Right cardiac atrium (tissue), 5 donors: Measurements from ENCODE around the gene FAM83B. TPM values are rescaled to one million over a fixed set of nuclear protein-coding genes. Genes with fewer than 3 reads are reported as not detected.

Experiments used
- ATAC-seq, 2 donors: fragments of 200-7000 bp; cut with Tn5 transposase; one replicate each; pipeline versions ENCODE4 v1.8.0 to v1.9.1; 2020; ENCODE audit warnings: moderate library complexity in 2 of 2, mild to moderate bottlenecking in 1 of 2
- DNase-seq, 3 donors: peaks; one replicate each; pipeline ENCODE4 v3.0.0-alpha.2; 2020
- H3K27ac ChIP-seq: one replicate; pipeline ENCODE4 v1.5.1; 2013; ENCODE audit warnings: mild to moderate bottlenecking, low read length, control low read depth, moderate library complexity
- H3K27me3 ChIP-seq: one replicate; pipeline ENCODE4 v1.6.1; 2013; ENCODE audit not compliant: control insufficient read depth, insufficient read depth
- H3K4me1 ChIP-seq: one replicate; pipeline ENCODE4 v1.6.1; 2013; ENCODE audit warnings: low read length; ENCODE audit not compliant: control insufficient read depth, insufficient read depth
- H3K4me3 ChIP-seq: one replicate; pipeline ENCODE4 v1.5.1; 2013; ENCODE audit warnings: low read length, control low read depth
- H3K9me3 ChIP-seq: one replicate; pipeline ENCODE4 v1.6.1; 2013; ENCODE audit warnings: low read length; ENCODE audit not compliant: control insufficient read depth
- WGBS: extraction: QIAGEN DNeasy Blood & Tissue Kit; methylation state at CpG from one replicate; pipeline ENCODE4 v1.1.7; 2013; 5-methylcytosine and 5-hydroxymethylcytosine counted together
- intact Hi-C, 4 donors: fragments of 100-400 bp; cut with DNase I; formaldehyde crosslinking; loops; one replicate each; pipeline versions ENCODE4 v1.11.0 to v1.14.0; 2022 to 2023
- polyA plus RNA-seq: library from polyadenylated mRNA; stranded (reverse); fragments of 200-250 nt; gene quantifications from one replicate; pipeline ENCODE4 v1.2.3, GENCODE V29; 2013
- total RNA-seq, 4 donors: library from RNA; stranded (reverse); fragmentation: NEBNext Ultra II Directional; extraction: Animal tissue kit (Norgen Biotek cat#: 25700); gene quantifications; one replicate each; pipeline ENCODE4 v1.2.1, GENCODE V29; 2021
- donor health status: healthy with polysubstance abuse.
- donor health status: DM: no; HTN: yes; CAD: no.
- donor health status: DM: no; HTN: no; CAD: no.
- donor health status: DM: no; HTN: yes; CAD: no; lungs with severe emphysema.
- donor health status: DM: yes; HTN: yes; CAD: no.

FAM83B gene
- total and polyA plus RNA-seq, 5 donors = 1.5 to 13.3 (median 7.5) TPM

- ATAC-seq = peak in 1 of 2 donors; percentile 22
- WGBS = 85% methylated on average over 10 of the region's 10 CpGs
Observed at GRCh38 chr6:54861905-54862616, 15.5 kb downstream of the FAM83B start.

GRCh38 chr6:54864272-54864671 is 17.7 kb downstream of the FAM83B start:
- WGBS = 75% methylated on average over 2 of the region's 2 CpGs

More at GRCh38 chr6:54861905-54862616, 15.5 kb downstream of the FAM83B start:
- intact Hi-C loops = no loop called here
- Histone ChIP-seq H3K4me1 (no peaks in the 10 kb centered on the region), H3K27ac (no peak overlapping the region), H3K4me3 (no peak overlapping the region), H3K9me3 (no peaks in the 10 kb centered on the region), H3K27me3 (no peaks in the 10 kb centered on the region)
- no peak for DNase-seq

DNA sequence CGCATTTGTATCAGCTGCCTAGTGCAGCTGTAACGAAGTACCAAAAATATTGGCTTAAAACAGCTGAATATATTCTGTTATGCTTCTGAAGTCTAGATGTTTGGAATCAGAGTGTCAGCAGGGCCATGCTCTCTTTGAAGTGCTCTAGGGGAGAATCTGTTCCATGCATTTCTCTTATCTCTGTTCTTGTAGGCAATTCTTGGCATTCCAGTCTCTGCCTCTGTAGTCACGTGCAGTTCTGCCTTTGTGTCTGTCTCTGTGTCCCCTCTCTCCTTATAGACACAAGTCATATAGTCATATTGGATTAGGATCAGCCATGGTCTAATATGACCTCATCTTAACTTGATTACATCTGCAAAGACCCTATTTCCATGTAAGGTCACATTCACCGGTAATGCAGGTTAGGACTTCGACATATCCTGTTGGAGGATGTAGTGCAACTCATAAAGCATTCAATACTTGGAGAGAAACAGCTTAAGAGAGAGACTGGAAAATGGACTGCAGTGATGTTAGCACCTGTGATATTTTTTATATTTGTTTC is 18.6 kb downstream of the FAM83B start:
- intact Hi-C loops = no loop called here
- H3K4me1 ChIP-seq = no peaks in the 10 kb centered on the region
- 57% methylated on average over 5 of the region's 5 CpGs for WGBS

More at GRCh38 chr6:54864272-54864671, 17.7 kb downstream of the FAM83B start:
- H3K9me3 ChIP-seq = no peaks in the 10 kb centered on the region
- H3K4me1 ChIP-seq = no peaks in the 10 kb centered on the region
- ATAC-seq = no peak
- H3K27me3 ChIP-seq = no peaks in the 10 kb centered on the region
- no peak overlapping the region for H3K27ac ChIP-seq
- H3K4me3 ChIP-seq = no peak overlapping the region
- intact Hi-C loops = no loop called here
- DNase-seq = no peak

GRCh38 chr6:54868556-54868955 is 22.0 kb downstream of the FAM83B start:
- no peak overlapping the region for H3K27ac ChIP-seq
- ATAC-seq (no peak), DNase-seq (no peak)
- H3K9me3 ChIP-seq = no peaks in the 10 kb centered on the region
- no peaks in the 10 kb centered on the region for H3K27me3 ChIP-seq
- no peaks in the 10 kb centered on the region for H3K4me1 ChIP-seq
- H3K4me3 ChIP-seq = no peak overlapping the region
- intact Hi-C loops = no loop called here

More for the DNA sequence above, 18.6 kb downstream of the FAM83B start:
- DNase-seq = no peak
- Histone ChIP-seq H3K27ac (no peak overlapping the region), H3K9me3 (no peaks in the 10 kb centered on the region), H3K27me3 (no peaks in the 10 kb centered on the region), H3K4me3 (no peak overlapping the region)
- ATAC-seq = no peak

- 51% methylated on average over 1 of the region's 1 CpG for WGBS
- DNase-seq = no peak
- intact Hi-C loops = no loop called here
- Histone ChIP-seq H3K4me3 (no peak overlapping the region), H3K27ac (no peak overlapping the region), H3K9me3 (no peaks in the 10 kb centered on the region), H3K4me1 (no peaks in the 10 kb centered on the region), H3K27me3 (no peaks in the 10 kb centered on the region)
- ATAC-seq = no peak
Observed at GRCh38 chr6:54873599-54873998, 27.0 kb downstream of the FAM83B start.

DNA sequence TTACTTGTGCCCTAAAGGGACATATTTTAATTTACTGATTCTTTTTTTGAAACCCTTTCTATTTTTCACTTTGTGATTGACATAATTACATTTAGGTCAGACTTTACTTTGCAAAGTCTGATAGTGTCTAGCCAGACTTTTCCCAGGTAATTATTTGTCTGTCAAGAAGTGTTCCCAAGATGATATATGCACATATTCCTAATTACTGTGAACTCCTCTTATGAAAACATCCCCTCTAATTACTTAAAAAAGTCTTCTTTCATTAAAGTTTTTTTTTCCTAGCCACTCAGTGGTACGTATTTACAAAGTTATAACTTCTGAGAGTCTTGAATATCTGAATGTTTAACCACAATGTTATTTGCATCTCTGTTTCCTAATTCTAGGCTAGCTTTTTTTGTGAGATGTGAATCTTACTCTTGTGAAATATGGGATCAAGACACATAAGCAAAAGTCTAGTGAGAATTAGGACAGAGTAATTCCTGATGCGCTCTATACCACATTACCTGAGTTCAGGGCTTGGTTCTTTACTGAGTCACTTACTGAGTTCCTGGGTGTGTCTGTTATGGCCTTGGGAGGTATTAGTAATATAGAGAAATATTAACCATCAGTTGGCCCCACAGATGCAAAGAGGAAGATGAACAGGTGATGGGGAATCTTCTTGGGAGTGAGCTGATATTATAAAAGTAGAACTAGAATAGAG is 27.9 kb downstream of the FAM83B start:
- no peak overlapping the region for H3K27ac ChIP-seq
- no peak overlapping the region for H3K4me3 ChIP-seq
- H3K4me1 ChIP-seq = no peaks in the 10 kb centered on the region
- intact Hi-C loops = no loop called here
- 82% methylated on average over 2 of the region's 2 CpGs for whole genome bisulfite sequencing
- ATAC-seq (no peak), DNase-seq (no peak)
- H3K27me3 ChIP-seq = no peaks in the 10 kb centered on the region
- H3K9me3 ChIP-seq = no peaks in the 10 kb centered on the region

DNA sequence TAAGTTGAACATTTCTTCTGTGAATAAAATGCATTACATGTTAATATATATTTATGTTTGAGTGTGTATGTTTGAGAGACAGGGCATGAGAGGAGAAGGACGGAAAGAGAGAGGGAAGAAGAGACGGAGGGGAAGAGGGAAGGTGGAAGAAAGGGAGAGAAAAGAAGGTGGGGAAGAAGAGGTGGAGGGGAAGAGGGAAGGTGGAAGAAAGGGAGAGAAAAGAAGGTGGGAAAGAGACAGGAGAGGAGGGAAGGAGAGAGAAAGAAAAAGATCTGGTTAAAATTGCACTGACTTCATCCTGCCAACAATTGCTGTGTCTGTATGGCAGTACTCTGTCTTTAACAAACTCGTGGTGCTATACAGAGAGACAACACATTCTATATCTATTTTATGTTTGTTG is 29.0 kb downstream of the FAM83B start:
- Histone ChIP-seq H3K27me3 (no peaks in the 10 kb centered on the region), H3K27ac (no peak overlapping the region), H3K4me1 (no peaks in the 10 kb centered on the region), H3K4me3 (no peak overlapping the region), H3K9me3 (no peaks in the 10 kb centered on the region)
- WGBS = 71% methylated on average over 3 of the region's 3 CpGs
- intact Hi-C loops = no loop called here
- ATAC-seq (no peak), DNase-seq (no peak)

GRCh38 chr6:54876365-54876764 is 29.8 kb downstream of the FAM83B start:
- ATAC-seq (no peak), DNase-seq (no peak)
- Histone ChIP-seq H3K4me1 (no peaks in the 10 kb centered on the region), H3K27me3 (no peaks in the 10 kb centered on the region), H3K4me3 (no peak overlapping the region), H3K27ac (no peak overlapping the region), H3K9me3 (no peaks in the 10 kb centered on the region)
- intact Hi-C loops = no loop called here
- WGBS = 91% methylated on average over 8 of the region's 8 CpGs

DNA sequence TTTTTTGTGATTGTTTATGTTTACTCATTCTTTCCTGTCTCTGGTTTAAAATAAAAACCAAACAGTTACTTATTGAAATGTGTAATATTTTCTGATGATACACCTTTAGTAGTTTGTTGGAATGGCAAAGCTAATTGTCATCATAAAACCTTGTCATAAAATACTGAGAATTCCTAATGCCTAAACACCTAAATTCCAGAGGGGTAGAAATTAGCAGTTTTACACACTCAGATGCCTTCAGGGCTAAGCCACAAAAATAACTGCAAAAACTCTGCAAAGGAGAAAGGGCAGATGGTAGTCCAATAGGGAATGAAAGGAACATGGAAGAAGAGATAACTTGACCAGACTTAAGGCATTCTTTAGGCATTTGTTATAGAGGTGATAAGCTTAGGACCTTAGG is 30.3 kb downstream of the FAM83B start:
- intact Hi-C loops = no loop called here
- ATAC-seq = no peak
- H3K4me1 ChIP-seq = no peaks in the 10 kb centered on the region
- H3K9me3 ChIP-seq = no peaks in the 10 kb centered on the region
- no peak overlapping the region for H3K4me3 ChIP-seq
- no peak overlapping the region for H3K27ac ChIP-seq
- no peaks in the 10 kb centered on the region for H3K27me3 ChIP-seq
- no peak for DNase-seq

GRCh38 chr6:54877713-54878317 is 31.2 kb downstream of the FAM83B start:
- DNase-seq = no peak
- Histone ChIP-seq H3K27me3 (no peaks in the 10 kb centered on the region), H3K9me3 (no peaks in the 10 kb centered on the region), H3K4me1 (no peaks in the 10 kb centered on the region), H3K4me3 (no peak overlapping the region), H3K27ac (no peak overlapping the region)
- intact Hi-C loops = no loop called here
- ATAC-seq = no peak
- WGBS = 83% methylated on average over 5 of the region's 5 CpGs

DNA sequence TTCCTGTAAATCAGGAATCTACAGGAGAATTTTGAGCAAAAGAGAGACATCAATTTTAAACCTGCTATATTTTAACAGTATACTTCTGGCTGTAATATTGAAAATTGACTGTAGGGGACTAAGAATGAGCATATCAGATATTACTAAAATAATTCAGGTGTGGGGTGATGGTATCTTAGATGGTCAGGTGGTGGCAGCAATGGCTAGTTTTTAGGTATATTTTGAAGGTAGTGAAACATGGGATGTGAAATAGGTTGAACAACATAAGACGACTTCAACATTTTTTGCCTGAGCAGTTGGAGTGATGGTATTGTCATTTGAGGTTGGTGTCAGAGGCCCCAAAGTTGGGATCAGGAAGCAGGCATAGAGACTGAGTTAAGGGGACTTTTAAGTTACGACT is 32.1 kb downstream of the FAM83B start:
- H3K9me3 ChIP-seq = no peaks in the 10 kb centered on the region
- DNase-seq = no peak
- H3K27ac ChIP-seq = no peak overlapping the region
- H3K4me3 ChIP-seq = no peak overlapping the region
- H3K4me1 ChIP-seq = no peaks in the 10 kb centered on the region
- no peak for ATAC-seq
- no peaks in the 10 kb centered on the region for H3K27me3 ChIP-seq
- WGBS = 85% methylated on average over 2 of the region's 2 CpGs
- intact Hi-C loops = no loop called here
